ENCODE data around the gene PML.

GRCh38 chr15:73996267-73996666 lies 1.8 kb downstream of the PML start:
- no peak for TF ChIP-seq CTCF (IDR thresholded peaks at IDR 0.05)
- TF ChIP-seq POLR2A (IDR thresholded peaks at IDR 0.05), result no peak
